Liver (tissue), 9 donors: ENCODE data around the gene CUL3. TPM values are rescaled to one million over a fixed set of nuclear protein-coding genes. Genes with fewer than 3 reads are reported as not detected.

ENCODE experiments used
- DNase-seq: peaks from one replicate; pipeline ENCODE4 v3.0.0-alpha.2; 2017; ENCODE audit warnings: low spot score
- H3K27ac ChIP-seq, 2 donors: one replicate each; pipeline ENCODE4 v1.7.0; 2013; ENCODE audit warnings: inconsistent platforms in 2 of 2, low read length in 2 of 2, control low read depth in 1 of 2, low read depth in 1 of 2, mild to moderate bottlenecking in 1 of 2
- H3K27me3 ChIP-seq, 4 donors: one replicate each; pipeline versions ENCODE4 v1.6.1 to v1.7.0; 2013; ENCODE audit warnings: low read length in 3 of 4, inconsistent platforms in 1 of 4, mild to moderate bottlenecking in 1 of 4, moderate library complexity in 1 of 4; ENCODE audit not compliant: control insufficient read depth in 4 of 4, insufficient read depth in 4 of 4
- H3K36me3 ChIP-seq, 4 donors: one replicate each; pipeline versions ENCODE4 v1.6.1 to v1.7.0; 2013; ENCODE audit warnings: low read length in 3 of 4, mild to moderate bottlenecking in 3 of 4, low read depth in 1 of 4, moderate library complexity in 1 of 4; ENCODE audit not compliant: control insufficient read depth in 4 of 4, insufficient read depth in 3 of 4
- H3K4me1 ChIP-seq, 4 donors: one replicate each; pipeline versions ENCODE4 v1.6.1 to v1.7.0; 2013; ENCODE audit warnings: low read length in 3 of 4, mild to moderate bottlenecking in 3 of 4, moderate library complexity in 1 of 4; ENCODE audit not compliant: control insufficient read depth in 4 of 4, insufficient read depth in 4 of 4
- H3K4me3 ChIP-seq, 3 donors: one replicate each; pipeline versions ENCODE4 v1.6.1 to v1.7.0; 2013; ENCODE audit warnings: low read length in 3 of 3, control low read depth in 1 of 3, low read depth in 1 of 3, mild to moderate bottlenecking in 1 of 3
- H3K9ac ChIP-seq, 2 donors: one replicate each; pipeline ENCODE4 v1.7.0; 2013; ENCODE audit warnings: low read length in 2 of 2, mild to moderate bottlenecking in 2 of 2, moderate library complexity in 2 of 2, control low read depth in 1 of 2, low read depth in 1 of 2
- H3K9me3 ChIP-seq, 4 donors: one replicate each; pipeline versions ENCODE4 v1.6.1 to v1.7.0; 2013; ENCODE audit warnings: low read length in 3 of 4; ENCODE audit not compliant: control insufficient read depth in 4 of 4
- EGR1 ChIP-seq, 2 donors: IDR thresholded peaks; 2 replicates each; pipeline ENCODE4 v1.6.1; 2016 to 2018; ENCODE audit warnings: antibody characterized with exemption in 2 of 2, low read depth in 2 of 2
- FOXA1 ChIP-seq: IDR thresholded peaks from 2 replicates; pipeline ENCODE4 v1.6.1; 2016; ENCODE audit warnings: antibody characterized with exemption
- FOXA2 ChIP-seq: IDR thresholded peaks from 2 replicates; pipeline ENCODE4 v1.6.1; 2016; ENCODE audit warnings: antibody characterized with exemption
- GABPA ChIP-seq, 2 donors: IDR thresholded peaks in 1 of 2; conservative IDR thresholded peaks in 1 of 2; 2 replicates each; pipeline ENCODE4 v1.6.1; 2016; ENCODE audit warnings: antibody characterized with exemption in 2 of 2, mild to moderate bottlenecking in 1 of 2, moderate library complexity in 1 of 2
- HNF4A ChIP-seq, 2 donors: conservative IDR thresholded peaks; 2 replicates each; pipeline ENCODE4 v1.6.1; 2016; ENCODE audit warnings: antibody characterized with exemption in 2 of 2, mild to moderate bottlenecking in 2 of 2
- HNF4G ChIP-seq: IDR thresholded peaks from 2 replicates; pipeline ENCODE4 v1.6.1; 2016; ENCODE audit warnings: antibody characterized with exemption
- JUND ChIP-seq, 2 donors: IDR thresholded peaks; 2 replicates each; pipeline ENCODE4 v1.6.1; 2016; ENCODE audit warnings: antibody characterized with exemption in 2 of 2
- NR2F2 ChIP-seq: IDR thresholded peaks from 2 replicates; pipeline ENCODE4 v1.6.1; 2016; ENCODE audit warnings: antibody characterized with exemption
- RAD21 ChIP-seq, 2 donors: IDR thresholded peaks; 2 replicates each; pipeline ENCODE4 v1.6.1; 2016; ENCODE audit warnings: antibody characterized with exemption in 2 of 2, mild to moderate bottlenecking in 2 of 2
- RXRA ChIP-seq, 2 donors: IDR thresholded peaks; 2 replicates each; pipeline ENCODE4 v1.6.1; 2017 to 2018; ENCODE audit warnings: antibody characterized with exemption in 2 of 2, mild to moderate bottlenecking in 1 of 2
- SP1 ChIP-seq: IDR thresholded peaks from 2 replicates; pipeline ENCODE4 v1.6.1; 2018; ENCODE audit warnings: antibody characterized with exemption, mild to moderate bottlenecking
- TAF1 ChIP-seq: conservative IDR thresholded peaks from 2 replicates; pipeline ENCODE4 v1.6.1; 2016; ENCODE audit warnings: antibody characterized with exemption, mild to moderate bottlenecking
- YY1 ChIP-seq: IDR thresholded peaks from 2 replicates; pipeline ENCODE4 v1.6.1; 2016; ENCODE audit warnings: antibody characterized with exemption, mild to moderate bottlenecking
- WGBS: extraction: QIAGEN DNeasy Blood & Tissue Kit; methylation state at CpG from one replicate; pipeline ENCODE4 v1.1.7; 2013; 5-methylcytosine and 5-hydroxymethylcytosine counted together
- polyA plus RNA-seq, 2 donors: library from polyadenylated mRNA; stranded (reverse) in 1 of 2; unstranded in 1 of 2; fragments of 200-250 nt in 1 of 2; fragments of >200 nt in 1 of 2; fragmentation: Nextera tagmentation in 1 of 2; extraction: Ambion mirVana in 1 of 2; gene quantifications; one replicate each; pipeline versions ENCODE4 v1.2.1 to v1.2.3, GENCODE V29; 2013 to 2015
- total RNA-seq, 2 donors: library from RNA; depleted of rRNA; stranded (reverse); fragments of >200 nt; gene quantifications; one replicate each; pipeline ENCODE4 v1.2.3, GENCODE V29; 2014
- TF ChIP-seq, protein P1 (sequence below): IDR thresholded peaks from 2 replicates; pipeline ENCODE4 v1.6.1; 2016; ENCODE audit warnings: antibody characterized with exemption
- TF ChIP-seq, protein P2 (sequence below): IDR thresholded peaks from 2 replicates; pipeline ENCODE4 v1.6.1; 2016; ENCODE audit warnings: antibody characterized with exemption
- TF ChIP-seq, protein P3 (sequence below): fragments of 150-350 bp; IDR thresholded peaks from 2 replicates; pipeline ENCODE4 v1.5.1; 2017; ENCODE audit warnings: improper control_type of control experiment, low read depth, low read length; ENCODE audit not compliant: missing input control
- TF ChIP-seq, protein P4 (sequence below): IDR thresholded peaks from 2 replicates; pipeline ENCODE4 v1.6.1; 2016; ENCODE audit warnings: antibody characterized with exemption
- TF ChIP-seq, protein P5 (sequence below): IDR thresholded peaks from 2 replicates; pipeline ENCODE4 v1.6.1; 2016; ENCODE audit warnings: antibody characterized with exemption, mild to moderate bottlenecking
- donor health status: healthy.
- donor health status: healthy.
- donor health status: healthy.
- donor health status: healthy.
- donor health status: healthy.

The CUL3 gene
- total and polyA plus RNA-seq, 4 donors, result 24.7 to 48.9 (median 33.1) TPM

DNA sequence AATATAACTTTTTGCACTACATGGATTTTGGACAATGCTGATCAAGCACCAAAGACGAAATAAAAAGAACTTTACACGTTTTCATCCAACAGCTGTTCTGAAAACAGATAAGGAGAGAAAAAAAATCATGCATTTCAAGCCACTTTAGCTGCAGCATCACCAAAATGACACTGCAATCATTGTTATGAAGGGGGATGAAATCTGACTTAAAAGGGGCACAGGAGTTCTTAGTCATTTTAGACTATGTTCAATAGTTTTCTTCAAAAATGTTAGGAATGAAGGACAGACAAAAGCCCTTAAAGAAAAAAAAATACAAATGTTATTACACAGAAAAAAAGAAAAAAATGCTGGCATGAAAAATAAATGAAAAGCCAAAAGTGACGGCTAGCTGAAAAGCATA, 71.2 kb downstream of the CUL3 start:
- 79% methylated on average over 3 of the region's 3 CpGs for WGBS
- Histone ChIP-seq H3K36me3 (peaks cover 0 to 8% (median 5%) of the 10 kb centered on the region in 4 donors), H3K9ac (no peak overlapping the region), H3K9me3 (no peaks in the 10 kb centered on the region), H3K4me3 (no peak overlapping the region), H3K27me3 (no peaks in the 10 kb centered on the region), H3K4me1 (peaks cover 0 to 4% (median 1%) of the 10 kb centered on the region in 4 donors), H3K27ac (no peak overlapping the region)
- DNase-seq, result no peak
- TF ChIP-seq GABPA (IDR thresholded peaks at IDR 0.05 in 1 of 2, conservative IDR thresholded peaks at IDR 0.05 in 1 of 2) (no peak), EGR1 (IDR thresholded peaks at IDR 0.05; ENCODE audit: low read depth in 2 of 2) (no peak), NR2F2 (no peak), TAF1 (no peak), HNF4A (conservative IDR thresholded peaks at IDR 0.05) (no peak), RXRA (IDR thresholded peaks at IDR 0.05) (no peak), YY1 (no peak), JUND (IDR thresholded peaks at IDR 0.05) (no peak), FOXA2 (no peak), FOXA1 (no peak), RAD21 (IDR thresholded peaks at IDR 0.05) (no peak), SP1 (no peak)
- TF ChIP-seq, protein P1, sequence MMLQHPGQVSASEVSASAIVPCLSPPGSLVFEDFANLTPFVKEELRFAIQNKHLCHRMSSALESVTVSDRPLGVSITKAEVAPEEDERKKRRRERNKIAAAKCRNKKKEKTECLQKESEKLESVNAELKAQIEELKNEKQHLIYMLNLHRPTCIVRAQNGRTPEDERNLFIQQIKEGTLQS, result no peak
- TF ChIP-seq, protein P2, sequence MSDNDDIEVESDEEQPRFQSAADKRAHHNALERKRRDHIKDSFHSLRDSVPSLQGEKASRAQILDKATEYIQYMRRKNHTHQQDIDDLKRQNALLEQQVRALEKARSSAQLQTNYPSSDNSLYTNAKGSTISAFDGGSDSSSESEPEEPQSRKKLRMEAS, result no peak
- TF ChIP-seq, protein P3, sequence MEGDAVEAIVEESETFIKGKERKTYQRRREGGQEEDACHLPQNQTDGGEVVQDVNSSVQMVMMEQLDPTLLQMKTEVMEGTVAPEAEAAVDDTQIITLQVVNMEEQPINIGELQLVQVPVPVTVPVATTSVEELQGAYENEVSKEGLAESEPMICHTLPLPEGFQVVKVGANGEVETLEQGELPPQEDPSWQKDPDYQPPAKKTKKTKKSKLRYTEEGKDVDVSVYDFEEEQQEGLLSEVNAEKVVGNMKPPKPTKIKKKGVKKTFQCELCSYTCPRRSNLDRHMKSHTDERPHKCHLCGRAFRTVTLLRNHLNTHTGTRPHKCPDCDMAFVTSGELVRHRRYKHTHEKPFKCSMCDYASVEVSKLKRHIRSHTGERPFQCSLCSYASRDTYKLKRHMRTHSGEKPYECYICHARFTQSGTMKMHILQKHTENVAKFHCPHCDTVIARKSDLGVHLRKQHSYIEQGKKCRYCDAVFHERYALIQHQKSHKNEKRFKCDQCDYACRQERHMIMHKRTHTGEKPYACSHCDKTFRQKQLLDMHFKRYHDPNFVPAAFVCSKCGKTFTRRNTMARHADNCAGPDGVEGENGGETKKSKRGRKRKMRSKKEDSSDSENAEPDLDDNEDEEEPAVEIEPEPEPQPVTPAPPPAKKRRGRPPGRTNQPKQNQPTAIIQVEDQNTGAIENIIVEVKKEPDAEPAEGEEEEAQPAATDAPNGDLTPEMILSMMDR, result no peak
- TF ChIP-seq, protein P4, sequence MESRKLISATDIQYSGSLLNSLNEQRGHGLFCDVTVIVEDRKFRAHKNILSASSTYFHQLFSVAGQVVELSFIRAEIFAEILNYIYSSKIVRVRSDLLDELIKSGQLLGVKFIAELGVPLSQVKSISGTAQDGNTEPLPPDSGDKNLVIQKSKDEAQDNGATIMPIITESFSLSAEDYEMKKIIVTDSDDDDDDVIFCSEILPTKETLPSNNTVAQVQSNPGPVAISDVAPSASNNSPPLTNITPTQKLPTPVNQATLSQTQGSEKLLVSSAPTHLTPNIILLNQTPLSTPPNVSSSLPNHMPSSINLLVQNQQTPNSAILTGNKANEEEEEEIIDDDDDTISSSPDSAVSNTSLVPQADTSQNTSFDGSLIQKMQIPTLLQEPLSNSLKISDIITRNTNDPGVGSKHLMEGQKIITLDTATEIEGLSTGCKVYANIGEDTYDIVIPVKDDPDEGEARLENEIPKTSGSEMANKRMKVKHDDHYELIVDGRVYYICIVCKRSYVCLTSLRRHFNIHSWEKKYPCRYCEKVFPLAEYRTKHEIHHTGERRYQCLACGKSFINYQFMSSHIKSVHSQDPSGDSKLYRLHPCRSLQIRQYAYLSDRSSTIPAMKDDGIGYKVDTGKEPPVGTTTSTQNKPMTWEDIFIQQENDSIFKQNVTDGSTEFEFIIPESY, result no peak

DNA sequence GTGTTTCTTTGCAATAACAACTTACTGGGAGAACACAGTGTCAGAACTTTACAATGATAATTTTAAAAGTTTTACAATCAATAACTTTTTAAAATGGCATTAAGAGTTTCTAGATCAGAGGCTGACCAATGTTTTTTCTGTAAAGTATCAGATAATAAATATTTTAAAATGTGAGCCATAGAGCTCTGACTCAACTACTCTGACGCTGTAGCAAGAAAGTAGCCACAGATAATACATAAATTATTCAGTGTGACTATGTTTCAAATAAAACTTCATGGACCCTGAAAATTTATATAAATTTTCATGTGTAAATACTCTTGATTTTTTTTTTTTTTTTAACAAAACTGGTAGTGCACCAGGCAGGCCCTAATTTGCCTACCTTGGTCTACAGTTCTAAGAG, 77.4 kb downstream of the CUL3 start:
- H3K27me3 ChIP-seq, result no peaks in the 10 kb centered on the region
- H3K36me3 ChIP-seq, result peaks cover 3 to 31% (median 27%) of the 10 kb centered on the region in 4 donors
- WGBS, result 96% methylated on average over 1 of the region's 1 CpG
- H3K4me3 ChIP-seq, result no peak overlapping the region
- no peak overlapping the region for H3K27ac ChIP-seq
- DNase-seq, result no peak
- H3K9me3 ChIP-seq, result no peaks in the 10 kb centered on the region
- H3K9ac ChIP-seq, result no peak overlapping the region
- H3K4me1 ChIP-seq, result no peaks in the 10 kb centered on the region
- TF ChIP-seq RAD21 (IDR thresholded peaks at IDR 0.05), result no peak
- TF ChIP-seq TAF1, result no peak
- no peak for TF ChIP-seq HNF4G
- TF ChIP-seq, protein P4, result no peak
- no peak for TF ChIP-seq FOXA2
- TF ChIP-seq, protein P2, result no peak
- TF ChIP-seq, protein P1, result no peak
- TF ChIP-seq HNF4A (conservative IDR thresholded peaks at IDR 0.05), result no peak
- no peak for TF ChIP-seq EGR1 (IDR thresholded peaks at IDR 0.05; ENCODE audit: low read depth in 2 of 2)
- TF ChIP-seq SP1, result no peak
- TF ChIP-seq JUND (IDR thresholded peaks at IDR 0.05), result no peak
- no peak for TF ChIP-seq YY1
- TF ChIP-seq, protein P3, result no peak
- no peak for TF ChIP-seq RXRA (IDR thresholded peaks at IDR 0.05)
- no peak for TF ChIP-seq GABPA (IDR thresholded peaks at IDR 0.05 in 1 of 2, conservative IDR thresholded peaks at IDR 0.05 in 1 of 2)
- TF ChIP-seq, protein P5, sequence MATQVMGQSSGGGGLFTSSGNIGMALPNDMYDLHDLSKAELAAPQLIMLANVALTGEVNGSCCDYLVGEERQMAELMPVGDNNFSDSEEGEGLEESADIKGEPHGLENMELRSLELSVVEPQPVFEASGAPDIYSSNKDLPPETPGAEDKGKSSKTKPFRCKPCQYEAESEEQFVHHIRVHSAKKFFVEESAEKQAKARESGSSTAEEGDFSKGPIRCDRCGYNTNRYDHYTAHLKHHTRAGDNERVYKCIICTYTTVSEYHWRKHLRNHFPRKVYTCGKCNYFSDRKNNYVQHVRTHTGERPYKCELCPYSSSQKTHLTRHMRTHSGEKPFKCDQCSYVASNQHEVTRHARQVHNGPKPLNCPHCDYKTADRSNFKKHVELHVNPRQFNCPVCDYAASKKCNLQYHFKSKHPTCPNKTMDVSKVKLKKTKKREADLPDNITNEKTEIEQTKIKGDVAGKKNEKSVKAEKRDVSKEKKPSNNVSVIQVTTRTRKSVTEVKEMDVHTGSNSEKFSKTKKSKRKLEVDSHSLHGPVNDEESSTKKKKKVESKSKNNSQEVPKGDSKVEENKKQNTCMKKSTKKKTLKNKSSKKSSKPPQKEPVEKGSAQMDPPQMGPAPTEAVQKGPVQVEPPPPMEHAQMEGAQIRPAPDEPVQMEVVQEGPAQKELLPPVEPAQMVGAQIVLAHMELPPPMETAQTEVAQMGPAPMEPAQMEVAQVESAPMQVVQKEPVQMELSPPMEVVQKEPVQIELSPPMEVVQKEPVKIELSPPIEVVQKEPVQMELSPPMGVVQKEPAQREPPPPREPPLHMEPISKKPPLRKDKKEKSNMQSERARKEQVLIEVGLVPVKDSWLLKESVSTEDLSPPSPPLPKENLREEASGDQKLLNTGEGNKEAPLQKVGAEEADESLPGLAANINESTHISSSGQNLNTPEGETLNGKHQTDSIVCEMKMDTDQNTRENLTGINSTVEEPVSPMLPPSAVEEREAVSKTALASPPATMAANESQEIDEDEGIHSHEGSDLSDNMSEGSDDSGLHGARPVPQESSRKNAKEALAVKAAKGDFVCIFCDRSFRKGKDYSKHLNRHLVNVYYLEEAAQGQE, result no peak
- no peak for TF ChIP-seq NR2F2
